GM12874 (cell line): ENCODE measurements around the gene CHFR.

Source experiments
- TF ChIP-seq, protein P1 (sequence below): IDR thresholded peaks from 2 replicates; pipeline ENCODE4 v1.5.1; 2011; ENCODE audit warnings: low read depth, mild to moderate bottlenecking, control low read depth, low read length, moderate library complexity; ENCODE audit not compliant: insufficient read depth

Gene CHFR

DNA sequence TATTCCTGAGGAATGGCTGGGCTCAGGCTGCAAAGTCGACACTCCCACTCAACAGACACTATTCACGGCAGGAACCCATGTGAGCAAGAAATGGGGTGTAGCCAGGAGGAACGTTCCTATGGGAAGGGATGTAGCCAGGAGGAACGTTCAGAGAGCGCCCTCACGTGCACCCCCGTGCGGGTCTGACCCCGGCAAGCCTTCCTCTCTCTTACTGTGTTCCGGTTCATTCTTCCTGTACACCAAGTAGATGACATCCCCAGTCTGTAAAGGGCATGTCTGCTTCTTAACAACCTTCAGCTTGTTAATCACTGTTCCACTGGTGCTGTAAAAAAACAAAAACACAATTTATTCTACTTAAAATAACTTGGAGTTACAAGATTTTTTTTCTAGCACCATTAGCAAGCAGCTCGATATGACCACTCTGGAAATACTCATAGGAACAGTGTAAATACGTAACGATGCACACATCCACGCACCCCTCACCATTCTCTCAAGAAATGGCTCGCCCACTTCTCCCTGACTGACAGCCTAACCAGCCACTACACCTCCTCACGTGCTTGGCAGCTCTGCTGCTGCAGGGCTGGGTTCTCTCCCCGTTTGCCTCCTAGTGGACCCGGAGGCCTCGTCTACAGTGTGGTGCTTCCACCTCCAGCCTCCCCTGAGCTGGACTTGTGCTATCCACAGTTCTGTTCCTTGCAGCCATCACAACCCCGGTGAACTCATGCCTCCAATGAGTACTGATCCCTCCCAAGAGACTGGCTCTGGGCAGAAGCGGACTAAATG, 15.1 kb downstream of the CHFR start:
- TF ChIP-seq, protein P1, sequence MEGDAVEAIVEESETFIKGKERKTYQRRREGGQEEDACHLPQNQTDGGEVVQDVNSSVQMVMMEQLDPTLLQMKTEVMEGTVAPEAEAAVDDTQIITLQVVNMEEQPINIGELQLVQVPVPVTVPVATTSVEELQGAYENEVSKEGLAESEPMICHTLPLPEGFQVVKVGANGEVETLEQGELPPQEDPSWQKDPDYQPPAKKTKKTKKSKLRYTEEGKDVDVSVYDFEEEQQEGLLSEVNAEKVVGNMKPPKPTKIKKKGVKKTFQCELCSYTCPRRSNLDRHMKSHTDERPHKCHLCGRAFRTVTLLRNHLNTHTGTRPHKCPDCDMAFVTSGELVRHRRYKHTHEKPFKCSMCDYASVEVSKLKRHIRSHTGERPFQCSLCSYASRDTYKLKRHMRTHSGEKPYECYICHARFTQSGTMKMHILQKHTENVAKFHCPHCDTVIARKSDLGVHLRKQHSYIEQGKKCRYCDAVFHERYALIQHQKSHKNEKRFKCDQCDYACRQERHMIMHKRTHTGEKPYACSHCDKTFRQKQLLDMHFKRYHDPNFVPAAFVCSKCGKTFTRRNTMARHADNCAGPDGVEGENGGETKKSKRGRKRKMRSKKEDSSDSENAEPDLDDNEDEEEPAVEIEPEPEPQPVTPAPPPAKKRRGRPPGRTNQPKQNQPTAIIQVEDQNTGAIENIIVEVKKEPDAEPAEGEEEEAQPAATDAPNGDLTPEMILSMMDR = no peak

DNA sequence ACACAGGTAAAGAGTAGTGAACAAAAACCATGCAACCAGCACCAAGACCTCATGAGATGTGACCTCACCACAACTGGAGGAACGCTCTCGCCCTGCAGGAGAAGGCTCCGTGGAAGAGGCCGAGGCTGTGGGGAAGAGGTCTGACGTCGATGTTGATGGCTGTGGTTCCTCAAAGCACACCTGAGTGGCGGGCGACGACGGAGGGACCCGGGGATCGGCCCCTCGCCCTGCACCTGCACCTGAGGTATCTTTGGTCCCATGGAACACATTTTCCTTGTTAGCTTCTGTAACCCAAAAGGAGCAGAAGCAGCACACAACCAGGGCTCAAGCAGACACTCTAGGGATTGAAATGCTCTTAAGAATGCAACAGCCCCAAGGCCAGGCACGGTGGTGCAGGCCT, 17.9 kb downstream of the CHFR start:
- TF ChIP-seq, protein P1 = no peak

DNA sequence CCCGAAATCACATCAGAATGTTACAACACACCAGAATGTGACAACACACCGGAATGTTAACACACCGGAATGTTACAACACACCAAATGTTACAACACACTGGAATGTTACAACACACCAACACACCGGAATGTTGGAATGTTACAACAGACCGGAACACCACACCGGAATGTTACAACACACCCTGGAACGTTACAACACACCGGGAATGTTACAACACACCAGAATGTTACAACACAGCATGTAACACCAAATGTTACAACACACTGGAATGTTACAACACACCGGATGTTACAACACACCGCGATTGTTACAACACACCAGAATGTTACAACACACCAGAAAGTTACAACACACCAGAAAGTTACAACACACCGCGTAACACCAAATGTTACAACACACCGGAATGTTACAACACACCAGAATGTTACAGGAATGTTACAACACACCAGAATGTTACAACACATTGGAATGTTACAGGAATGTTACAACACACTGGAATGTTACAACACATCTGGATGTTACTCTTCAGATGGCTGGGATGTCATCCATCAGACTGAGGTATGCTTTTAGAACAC, 21.1 kb downstream of the CHFR start:
- TF ChIP-seq, protein P1 = no peak

DNA sequence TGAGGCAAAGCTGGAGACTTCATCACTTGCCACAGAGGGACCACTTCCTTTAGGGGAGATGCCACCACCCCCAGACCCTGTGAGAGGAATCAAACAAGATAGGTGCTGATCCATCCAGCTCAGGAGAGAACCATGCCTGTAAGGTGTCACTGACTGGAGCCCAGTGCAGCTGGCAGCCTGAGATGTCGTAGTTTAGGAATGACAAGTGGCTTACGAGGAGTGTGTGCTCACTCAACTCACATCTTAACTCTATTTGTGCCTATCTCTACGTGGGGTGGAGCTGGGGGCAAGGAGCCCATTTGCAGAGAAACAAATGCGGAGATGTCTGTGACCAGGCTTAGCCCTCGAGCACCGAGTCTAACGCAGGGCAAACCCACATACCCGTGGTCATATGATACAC, 25.8 kb downstream of the CHFR start:
- TF ChIP-seq, protein P1 = no peak

DNA sequence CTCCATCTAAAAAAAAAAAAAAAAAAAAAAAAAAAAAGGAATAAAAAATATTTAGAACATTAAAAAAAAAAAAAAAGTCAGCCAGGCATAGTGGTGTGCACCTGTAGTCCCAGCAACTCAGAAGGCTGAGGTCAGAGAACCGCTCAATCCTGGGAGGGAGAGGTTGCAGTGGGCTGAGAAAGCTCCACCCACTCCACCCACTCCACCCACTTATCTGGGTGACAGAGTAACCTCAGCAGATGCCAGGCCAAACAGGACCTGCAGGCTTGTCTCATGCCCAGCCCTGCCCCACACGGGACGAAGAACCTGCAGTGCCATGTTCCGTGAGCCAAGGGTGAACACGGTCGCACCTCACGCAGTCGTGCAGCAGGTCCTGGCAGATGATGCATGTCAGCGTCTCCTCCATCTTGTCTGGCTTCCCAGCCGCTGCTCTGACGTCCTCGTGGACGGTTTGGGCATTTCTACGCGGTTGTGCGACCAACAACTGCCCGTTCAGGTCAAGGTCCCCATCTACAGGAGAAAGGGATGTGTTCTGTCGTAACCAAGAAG, 28.6 kb downstream of the CHFR start:
- TF ChIP-seq, protein P1 = no peak

- TF ChIP-seq, protein P1 = no peak
Observed at GRCh38 chr12:132856581-132856980, 30.8 kb downstream of the CHFR start.

GRCh38 chr12:132853285-132854092, 33.9 kb downstream of the CHFR start:
- TF ChIP-seq, protein P1 = no peak
